Keratinocyte (primary cell): Measurements from ENCODE around the gene EGF. TPM values are rescaled to one million over a fixed set of nuclear protein-coding genes. Genes with fewer than 3 reads are reported as not detected.

ENCODE experiments used
- DNase-seq: peaks from one replicate; pipeline ENCODE4 v3.0.0-alpha.2; 2011; ENCODE audit warnings: low read depth, missing footprints, low spot score
- FAIRE-seq: peaks from 2 replicates; lab custom pipeline; 2011; peaks lifted over from hg19 to GRCh38; lab: Jason Lieb, UNC
- H2AFZ ChIP-seq: 2 replicates; pipeline ENCODE4 v1.6.0; 2012; ENCODE audit warnings: low read length, control low read depth, inconsistent platforms; ENCODE audit not compliant: control insufficient read depth
- H3K27ac ChIP-seq: 2 replicates; pipeline ENCODE4 v1.5.1; 2011; ENCODE audit warnings: low read length; ENCODE audit not compliant: control insufficient read depth, insufficient read depth
- H3K27me3 ChIP-seq: 3 replicates; pipeline ENCODE4 v1.6.0; 2011; ENCODE audit warnings: low read length; ENCODE audit not compliant: control insufficient read depth, insufficient read depth; ENCODE audit errors: extremely low read depth
- H3K36me3 ChIP-seq, 2 experiments: 2 replicates in 1 of 2; 3 replicates in 1 of 2; pipeline ENCODE4 v1.5.1; 2011; ENCODE audit warnings: low read length in 2 of 2, mild to moderate bottlenecking in 1 of 2; ENCODE audit not compliant: control insufficient read depth in 2 of 2, insufficient read depth in 2 of 2; ENCODE audit errors: extremely low read depth in 1 of 2
- H3K4me1 ChIP-seq: 3 replicates; pipeline ENCODE4 v1.5.1; 2011; ENCODE audit warnings: low read length; ENCODE audit not compliant: control insufficient read depth, insufficient read depth; ENCODE audit errors: extremely low read depth
- H3K4me2 ChIP-seq: 3 replicates; pipeline ENCODE4 v1.6.0; 2011; ENCODE audit warnings: low read depth, low read length; ENCODE audit not compliant: control insufficient read depth, insufficient read depth; ENCODE audit errors: extremely low read depth
- H3K4me3 ChIP-seq, 3 experiments: fragments of 200-600 bp in 1 of 3; sonication (generic) in 1 of 3; 2 replicates in 2 of 3; 3 replicates in 1 of 3; pipeline ENCODE4 v1.5.1; 2011 to 2016; ENCODE audit warnings: low read length in 3 of 3, mild to moderate bottlenecking in 3 of 3, control low read depth in 2 of 3, inconsistent platforms in 1 of 3, low read depth in 1 of 3, mixed read lengths in 1 of 3, mixed run types in 1 of 3, moderate library complexity in 1 of 3; ENCODE audit not compliant: control insufficient read depth in 2 of 3, insufficient read depth in 2 of 3; ENCODE audit errors: extremely low read depth in 1 of 3
- H3K79me2 ChIP-seq: 2 replicates; pipeline ENCODE4 v1.6.0; 2012; ENCODE audit warnings: low read length; ENCODE audit not compliant: control insufficient read depth, insufficient read depth
- H3K9ac ChIP-seq: 3 replicates; pipeline ENCODE4 v1.6.0; 2011; ENCODE audit warnings: low read length; ENCODE audit not compliant: control insufficient read depth, insufficient read depth; ENCODE audit errors: extremely low read depth
- H3K9me1 ChIP-seq: 3 replicates; pipeline ENCODE4 v1.6.0; 2011; ENCODE audit warnings: low read length; ENCODE audit not compliant: control insufficient read depth, insufficient read depth; ENCODE audit errors: extremely low read depth
- H3K9me3 ChIP-seq: 2 replicates; pipeline ENCODE4 v1.5.1; 2012; ENCODE audit warnings: low read depth, low read length; ENCODE audit not compliant: control insufficient read depth
- H4K20me1 ChIP-seq: 3 replicates; pipeline ENCODE4 v1.6.0; 2011; ENCODE audit warnings: low read length; ENCODE audit not compliant: control insufficient read depth, insufficient read depth; ENCODE audit errors: extremely low read depth
- EZH2 ChIP-seq: IDR thresholded peaks from one replicate; pipeline ENCODE4 v1.6.1; 2012; ENCODE audit warnings: inconsistent platforms, mild to moderate bottlenecking, low read length, moderate library complexity
- dilution Hi-C: fragments of 300-500 bp; cut with MboI; formaldehyde crosslinking; loops from one replicate; pipeline ENCODE4 v1.7.0; 2020; ENCODE audit warnings: low sequenced_read_pairs; ENCODE audit not compliant: extremely low pct_ligation_motif_present
- polyA plus RNA-seq, 5 experiments: library from polyadenylated mRNA; depleted of rRNA in 3 of 5; stranded (reverse) in 3 of 5; stranded (forward) in 1 of 5; unstranded in 1 of 5; fragments of >200 nt; gene quantifications; 1 replicate in 1 of 5; 2 replicates in 3 of 5; 3 replicates in 1 of 5; pipeline versions ENCODE4 v1.2.1 to v1.2.3, GENCODE V29; 2011 to 2012; ENCODE audit warnings: missing spikeins in 2 of 5, low read depth in 1 of 5, low replicate concordance in 1 of 5
- TF ChIP-seq, protein P1 (sequence below), 3 experiments: IDR thresholded peaks in 1 of 3; conservative IDR thresholded peaks in 1 of 3; optimal IDR thresholded peaks in 1 of 3; 2 replicates in 2 of 3; 3 replicates in 1 of 3; pipeline versions ENCODE3 to v1.5.1; 2011; ENCODE audit warnings: low read length in 3 of 3, mild to moderate bottlenecking in 3 of 3, moderate library complexity in 2 of 3, control low read depth in 1 of 3, inconsistent platforms in 1 of 3; ENCODE audit not compliant: insufficient read depth in 2 of 3; ENCODE audit errors: extremely low read depth in 1 of 3

EGF gene
- polyA plus RNA-seq, 1 donor (not counting 4 experiments of a cell fraction or from before 2014, with no cell fraction given) = 1.3 TPM

DNA sequence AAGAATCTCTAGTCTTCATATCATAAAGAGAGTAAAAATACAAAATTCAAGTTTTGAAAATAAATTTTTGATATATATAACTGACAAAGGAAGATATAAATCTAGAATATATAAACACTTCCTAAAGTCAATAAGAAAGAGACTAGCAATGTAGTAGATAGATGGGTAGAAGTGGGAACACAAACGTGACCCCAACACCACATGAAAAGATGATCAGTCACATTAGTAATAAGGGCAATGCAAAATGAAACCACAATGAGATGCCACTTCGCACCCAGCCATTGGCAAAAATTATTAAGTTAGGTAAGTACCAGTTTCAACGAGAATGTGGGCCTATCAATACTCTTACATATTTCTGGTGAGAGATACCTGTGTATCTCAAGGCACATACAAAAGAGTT is 106.5 kb downstream of the EGF start:
- Histone ChIP-seq H3K9me3 (no peaks in the 10 kb centered on the region), H3K27ac (no peak overlapping the region), H2AFZ (no peak overlapping the region), H3K9ac (no peak overlapping the region), H3K79me2 (no peaks in the 10 kb centered on the region), H3K9me1 (no peaks in the 10 kb centered on the region), H3K27me3 (no peaks in the 10 kb centered on the region), H4K20me1 (no peaks in the 10 kb centered on the region), H3K4me1 (no peaks in the 10 kb centered on the region), H3K36me3 (no peaks in the 10 kb centered on the region), H3K4me3 (no peak overlapping the region), H3K4me2 (no peak overlapping the region)
- FAIRE-seq (no peak), DNase-seq (no peak)
- no peak for TF ChIP-seq EZH2
- TF ChIP-seq, protein P1, sequence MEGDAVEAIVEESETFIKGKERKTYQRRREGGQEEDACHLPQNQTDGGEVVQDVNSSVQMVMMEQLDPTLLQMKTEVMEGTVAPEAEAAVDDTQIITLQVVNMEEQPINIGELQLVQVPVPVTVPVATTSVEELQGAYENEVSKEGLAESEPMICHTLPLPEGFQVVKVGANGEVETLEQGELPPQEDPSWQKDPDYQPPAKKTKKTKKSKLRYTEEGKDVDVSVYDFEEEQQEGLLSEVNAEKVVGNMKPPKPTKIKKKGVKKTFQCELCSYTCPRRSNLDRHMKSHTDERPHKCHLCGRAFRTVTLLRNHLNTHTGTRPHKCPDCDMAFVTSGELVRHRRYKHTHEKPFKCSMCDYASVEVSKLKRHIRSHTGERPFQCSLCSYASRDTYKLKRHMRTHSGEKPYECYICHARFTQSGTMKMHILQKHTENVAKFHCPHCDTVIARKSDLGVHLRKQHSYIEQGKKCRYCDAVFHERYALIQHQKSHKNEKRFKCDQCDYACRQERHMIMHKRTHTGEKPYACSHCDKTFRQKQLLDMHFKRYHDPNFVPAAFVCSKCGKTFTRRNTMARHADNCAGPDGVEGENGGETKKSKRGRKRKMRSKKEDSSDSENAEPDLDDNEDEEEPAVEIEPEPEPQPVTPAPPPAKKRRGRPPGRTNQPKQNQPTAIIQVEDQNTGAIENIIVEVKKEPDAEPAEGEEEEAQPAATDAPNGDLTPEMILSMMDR (optimal IDR thresholded peaks at IDR 0.05 in 1 of 3, IDR thresholded peaks at IDR 0.05 in 1 of 3, conservative IDR thresholded peaks at IDR 0.05 in 1 of 3; ENCODE audit: extremely low read depth in 1 of 3, insufficient read depth in 2 of 3, low read length in 3 of 3) = no peak
- dilution Hi-C loops = no loop called here

DNA sequence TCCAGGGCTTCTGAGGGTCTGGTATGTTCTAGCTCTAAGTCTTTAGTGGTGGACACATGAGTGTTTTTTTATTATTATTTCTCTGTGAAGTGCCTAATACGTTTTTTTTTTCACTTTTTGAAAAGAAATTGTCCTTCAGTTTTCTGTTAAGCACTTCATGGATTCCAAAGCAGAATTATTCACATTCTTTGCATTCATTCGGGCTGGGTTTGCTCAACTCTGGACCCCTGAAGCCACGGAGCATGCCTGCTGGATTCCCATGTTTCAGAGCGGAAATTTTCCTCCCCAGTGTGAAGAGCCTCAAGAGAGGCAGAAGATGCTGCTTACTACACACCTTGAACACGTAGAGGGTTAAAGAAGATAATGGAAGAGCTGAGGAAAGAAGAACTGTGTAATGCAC is 107.5 kb downstream of the EGF start:
- Histone ChIP-seq H3K4me1 (no peaks in the 10 kb centered on the region), H3K79me2 (no peaks in the 10 kb centered on the region), H3K9me1 (no peaks in the 10 kb centered on the region), H2AFZ (no peak overlapping the region), H3K36me3 (no peaks in the 10 kb centered on the region), H3K4me3 (no peak overlapping the region), H3K9me3 (no peaks in the 10 kb centered on the region), H3K27ac (no peak overlapping the region), H3K9ac (no peak overlapping the region), H3K4me2 (no peak overlapping the region), H3K27me3 (peaks cover 8% of the 10 kb centered on the region), H4K20me1 (no peaks in the 10 kb centered on the region)
- dilution Hi-C loops = no loop called here
- FAIRE-seq = no peak
- DNase-seq = no peak
- no peak for TF ChIP-seq EZH2
- TF ChIP-seq, protein P1 (optimal IDR thresholded peaks at IDR 0.05 in 1 of 3, IDR thresholded peaks at IDR 0.05 in 1 of 3, conservative IDR thresholded peaks at IDR 0.05 in 1 of 3; ENCODE audit: extremely low read depth in 1 of 3, insufficient read depth in 2 of 3, low read length in 3 of 3) = no peak
